MM.1S (cell line): Measurements from ENCODE around the gene CLTB.
"Not testable (repeated sequence)": the region's sequence is repeated elsewhere in the genome, so short reads cannot be mapped to it uniquely, and the experiment has no call there.

ENCODE experiments used
- DNase-seq: peaks from one replicate; pipeline ENCODE4 v3.0.0-alpha.2; 2015
- H2AFZ ChIP-seq: fragments of 300-600 bp; sonication (generic); 2 replicates; pipeline ENCODE4 v1.6.0; 2016; ENCODE audit warnings: antibody characterized with exemption, low read length
- H3F3A ChIP-seq: fragments of 300-600 bp; sonication (generic); 2 replicates; pipeline ENCODE4 v1.6.1; 2016; ENCODE audit warnings: mild to moderate bottlenecking, antibody characterized with exemption, low read length, moderate library complexity, mixed read lengths; ENCODE audit not compliant: insufficient read depth
- H3K27ac ChIP-seq: fragments of 300-600 bp; sonication (generic); 2 replicates; pipeline ENCODE4 v1.5.1; 2016; ENCODE audit warnings: mild to moderate bottlenecking, low read length
- H3K27me3 ChIP-seq: fragments of 300-600 bp; sonication (generic); replicated peaks from 2 replicates; pipeline ENCODE4 v1.6.0; 2016; ENCODE audit warnings: low read length; ENCODE audit not compliant: insufficient read depth
- H3K36me3 ChIP-seq: fragments of 300-600 bp; sonication (generic); replicated peaks from 2 replicates; pipeline ENCODE4 v1.6.1; 2016; ENCODE audit warnings: mild to moderate bottlenecking, low read length, mixed read lengths; ENCODE audit not compliant: insufficient read depth
- H3K4me1 ChIP-seq: fragments of 300-600 bp; sonication (generic); 2 replicates; pipeline ENCODE4 v1.6.1; 2016; ENCODE audit warnings: low read length, mixed read lengths
- H3K4me2 ChIP-seq: fragments of 300-600 bp; sonication (generic); 2 replicates; pipeline ENCODE4 v1.6.0; 2016; ENCODE audit warnings: low read depth, low read length
- H3K4me3 ChIP-seq: fragments of 300-600 bp; sonication (generic); 2 replicates; pipeline ENCODE4 v1.5.1; 2016; ENCODE audit warnings: low read length, mixed read lengths
- H3K79me2 ChIP-seq: fragments of 300-600 bp; sonication (generic); 2 replicates; pipeline ENCODE4 v1.6.1; 2016; ENCODE audit warnings: mixed run types, low read length, mixed read lengths
- H3K9ac ChIP-seq: fragments of 300-600 bp; sonication (generic); 2 replicates; pipeline ENCODE4 v1.6.1; 2016; ENCODE audit warnings: low read length, mixed read lengths
- H3K9me2 ChIP-seq: fragments of 300-600 bp; sonication (generic); replicated peaks from 2 replicates; pipeline ENCODE4 v1.6.1; 2016; ENCODE audit warnings: mild to moderate bottlenecking, low read length, mixed read lengths; ENCODE audit not compliant: insufficient read depth
- H3K9me3 ChIP-seq: fragments of 300-600 bp; sonication (generic); replicated peaks from 2 replicates; pipeline ENCODE4 v1.6.1; 2016; ENCODE audit warnings: mild to moderate bottlenecking, low read length, mixed read lengths; ENCODE audit not compliant: insufficient read depth
- H4K20me1 ChIP-seq: fragments of 300-600 bp; sonication (generic); 2 replicates; pipeline ENCODE4 v1.6.1; 2016; ENCODE audit warnings: mild to moderate bottlenecking, low read length, moderate library complexity, mixed read lengths; ENCODE audit not compliant: insufficient read depth
- CTCF ChIP-seq: fragments of 300-600 bp; sonication (generic); IDR thresholded peaks from 2 replicates; pipeline ENCODE4 v1.5.1; 2016; ENCODE audit warnings: antibody characterized with exemption, low read length, mixed read lengths
- EZH2 ChIP-seq: fragments of 300-600 bp; sonication (generic); optimal IDR thresholded peaks from 2 replicates; pipeline ENCODE3; 2017; ENCODE audit warnings: low read depth, mild to moderate bottlenecking, antibody characterized with exemption, low read length, mixed read lengths
- EZH2phosphoT487 ChIP-seq: fragments of 300-600 bp; sonication (generic); IDR thresholded peaks from 2 replicates; pipeline ENCODE4 v1.6.1; 2018; ENCODE audit warnings: antibody characterized with exemption, low read length

Gene CLTB

GRCh38 chr5:176446028-176446665 lies 29.8 kb upstream of the CLTB start:
- Histone ChIP-seq H2AFZ (no peak overlapping the region), H4K20me1 (no peaks in the 10 kb centered on the region), H3K9me2 (no peaks in the 10 kb centered on the region), H3K4me3 (no peak overlapping the region), H3K27me3 (peaks cover 6% of the 10 kb centered on the region; the same call in 1 of the 2 replicates), H3K9me3 (no peaks in the 10 kb centered on the region), H3F3A (no peaks in the 10 kb centered on the region), H3K79me2 (peaks cover 29% of the 10 kb centered on the region), H3K9ac (no peak overlapping the region), H3K4me2 (no peak overlapping the region), H3K27ac (no peak overlapping the region), H3K4me1 (0 out of 2 replicates have a peak, but pooled peaks cover 4% of the 10 kb centered on the region), H3K36me3 (no peaks in the 10 kb centered on the region)
- TF ChIP-seq CTCF (no peak), EZH2 (no peak), EZH2phosphoT487 (no peak)
- DNase-seq = no peak

DNA sequence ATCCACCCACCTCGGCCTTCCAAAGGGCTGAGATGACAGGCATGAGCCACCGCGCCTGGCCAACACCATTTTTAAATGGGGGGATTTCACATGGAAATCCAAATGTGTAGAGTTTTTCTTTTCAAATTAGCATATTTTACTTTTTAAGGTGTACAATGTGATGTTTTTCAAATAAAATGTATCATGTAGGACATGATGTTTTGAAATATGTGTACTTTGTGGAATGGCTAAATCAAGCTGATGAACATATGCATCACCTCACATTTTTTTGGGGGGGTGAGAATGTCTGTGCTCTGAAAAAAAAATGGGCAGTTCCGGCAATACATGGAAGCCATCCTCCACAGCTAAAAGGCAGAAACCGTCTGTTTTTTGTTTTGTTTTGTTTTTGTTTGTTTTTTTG lies 28.4 kb upstream of the CLTB start:
- no peaks in the 10 kb centered on the region for H3F3A ChIP-seq
- no peaks in the 10 kb centered on the region for H4K20me1 ChIP-seq
- DNase-seq = no peak
- no peak overlapping the region for H3K27ac ChIP-seq
- H3K4me2 ChIP-seq = no peak overlapping the region
- peaks cover 6% of the 10 kb centered on the region; the same call in 1 of the 2 replicates for H3K27me3 ChIP-seq
- H3K36me3 ChIP-seq = no peaks in the 10 kb centered on the region
- TF ChIP-seq EZH2phosphoT487 (no peak), EZH2 (no peak), CTCF (no peak)
- no peak overlapping the region for H2AFZ ChIP-seq
- H3K4me1 ChIP-seq = 0 out of 2 replicates have a peak, but pooled peaks cover 4% of the 10 kb centered on the region
- H3K9me3 ChIP-seq = no peaks in the 10 kb centered on the region
- H3K9me2 ChIP-seq = no peaks in the 10 kb centered on the region
- no peak overlapping the region for H3K4me3 ChIP-seq
- H3K79me2 ChIP-seq = peaks cover 15% of the 10 kb centered on the region
- H3K9ac ChIP-seq = no peak overlapping the region

- not testable (repeated sequence) for H3K4me2 ChIP-seq, H3K9ac ChIP-seq, H3K4me3 ChIP-seq, H4K20me1 ChIP-seq, H3K27me3 ChIP-seq, H2AFZ ChIP-seq, H3K9me3 ChIP-seq, H3K27ac ChIP-seq, H3K4me1 ChIP-seq, H3F3A ChIP-seq, H3K9me2 ChIP-seq, DNase-seq, H3K79me2 ChIP-seq, H3K36me3 ChIP-seq
These were observed 26.6 kb upstream of the CLTB start for GRCh38 chr5:176442911-176443310.

GRCh38 chr5:176441921-176442323 lies 25.6 kb upstream of the CLTB start:
- Histone ChIP-seq H3K4me3 (no peak overlapping the region), H3K4me2 (no peak overlapping the region), H2AFZ (no peak overlapping the region), H3K9me2 (no peaks in the 10 kb centered on the region), H3K9me3 (no peaks in the 10 kb centered on the region), H3K9ac (no peak overlapping the region), H3K36me3 (no peaks in the 10 kb centered on the region), H3F3A (peaks cover 4% of the 10 kb centered on the region), H3K79me2 (no peaks in the 10 kb centered on the region), H3K27me3 (peaks cover 6% of the 10 kb centered on the region; the same call in 1 of the 2 replicates), H3K4me1 (peaks cover 5% of the 10 kb centered on the region; the same call in 1 of the 2 replicates), H3K27ac (no peak overlapping the region), H4K20me1 (no peaks in the 10 kb centered on the region)
- TF ChIP-seq CTCF = no peak
- no peak for TF ChIP-seq EZH2
- TF ChIP-seq EZH2phosphoT487 = no peak
- no peak for DNase-seq
